T-helper 1 cell treated with Interleukin-12 subunit alpha and Interleukin-12 subunit beta and Interleukin-4 antibody, amounts not matched to agents 30 μg/mL and 1 μg/mL, for 36 hours (primary cell): ENCODE measurements around the gene OTULINL.

Source experiments
- H3K27ac Mint-ChIP-seq: one replicate; pipeline ENCODE4 v1.8.0; 2021; ENCODE audit warnings: mild to moderate bottlenecking, mixed read lengths
- H3K27me3 Mint-ChIP-seq: one replicate; pipeline ENCODE4 v1.8.0; 2021; ENCODE audit warnings: low read depth, mixed read lengths
- H3K36me3 Mint-ChIP-seq: one replicate; pipeline ENCODE4 v1.8.0; 2021; ENCODE audit warnings: low read depth, mixed read lengths
- H3K4me1 Mint-ChIP-seq: one replicate; pipeline ENCODE4 v1.8.0; 2021; ENCODE audit warnings: low read depth, mixed read lengths
- H3K4me3 Mint-ChIP-seq: one replicate; pipeline ENCODE4 v1.8.0; 2021; ENCODE audit warnings: mild to moderate bottlenecking, moderate library complexity, mixed read lengths
- H3K9me3 Mint-ChIP-seq: one replicate; pipeline ENCODE4 v1.8.0; 2021; ENCODE audit warnings: mixed read lengths

Gene OTULINL

DNA sequence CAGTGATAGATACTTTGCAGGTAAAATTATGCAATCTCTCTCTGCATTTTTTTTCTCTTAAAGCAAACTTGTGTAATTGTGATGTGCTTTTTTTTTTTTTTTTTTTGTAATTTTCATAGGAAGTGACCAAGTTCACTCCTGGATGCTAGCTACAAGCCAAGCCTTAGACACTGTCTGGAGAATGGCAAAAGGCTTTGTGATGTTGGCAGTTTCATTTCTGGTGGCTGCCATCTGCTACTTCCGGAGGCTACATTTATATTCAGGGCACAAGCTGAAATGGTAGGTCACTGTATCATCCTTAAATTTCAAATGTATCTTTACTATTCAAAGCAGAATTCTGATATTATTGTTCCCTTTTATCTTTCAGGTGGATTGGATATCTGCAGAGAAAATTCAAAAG lies 19.3 kb downstream of the OTULINL start:
- Mint-ChIP-seq H3K27me3 (no peaks in the 10 kb centered on the region), H3K4me3 (no peak overlapping the region), H3K4me1 (peaks cover 38% of the 10 kb centered on the region), H3K9me3 (no peaks in the 10 kb centered on the region), H3K36me3 (peaks cover 33% of the 10 kb centered on the region), H3K27ac (no peak overlapping the region)

DNA sequence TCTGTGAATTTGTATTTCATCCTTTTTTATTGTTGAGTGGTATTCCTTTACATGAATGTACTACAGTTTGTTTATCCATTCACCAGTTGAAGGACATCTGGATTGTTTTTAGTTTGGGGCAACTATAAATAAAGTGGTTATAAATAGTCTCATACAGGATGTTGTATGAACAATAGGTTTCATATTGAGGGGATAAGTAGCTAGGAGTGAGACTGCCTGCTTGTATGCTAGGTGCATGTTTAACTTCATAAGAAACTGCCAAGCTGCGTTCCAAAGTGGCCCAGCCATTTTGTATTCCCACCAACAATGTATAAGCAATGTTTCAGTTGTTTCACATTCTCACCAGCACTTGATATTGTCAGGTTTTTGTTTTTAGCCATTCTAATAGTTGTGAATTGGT lies 21.5 kb downstream of the OTULINL start:
- no peaks in the 10 kb centered on the region for H3K27me3 Mint-ChIP-seq

DNA sequence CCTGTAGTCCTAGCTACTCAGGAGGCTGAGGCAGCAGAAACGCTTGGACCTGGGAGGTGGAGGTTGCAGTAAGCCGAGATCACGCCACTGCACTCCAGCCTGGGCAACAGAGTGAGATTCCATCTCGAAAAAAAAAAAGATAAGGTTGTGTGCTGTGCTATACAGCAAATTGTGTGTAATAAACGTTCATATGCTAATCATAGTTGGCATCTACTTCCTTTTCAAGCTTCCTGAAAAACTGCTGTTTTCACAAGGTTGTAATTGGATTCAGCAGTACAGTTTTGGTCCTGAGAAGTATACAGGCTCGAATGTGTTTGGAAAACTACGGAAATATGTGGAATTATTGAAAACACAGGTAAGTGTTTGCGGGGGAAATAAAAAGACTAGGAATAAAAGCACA lies 25.5 kb downstream of the OTULINL start:
- peaks cover 48% of the 10 kb centered on the region for H3K36me3 Mint-ChIP-seq
- H3K27ac Mint-ChIP-seq: no peak overlapping the region

More for the DNA sequence above, 21.5 kb downstream of the OTULINL start:
- Mint-ChIP-seq H3K9me3 (no peaks in the 10 kb centered on the region), H3K36me3 (peaks cover 37% of the 10 kb centered on the region), H3K27ac (no peak overlapping the region), H3K4me1 (peaks cover 19% of the 10 kb centered on the region), H3K4me3 (no peak overlapping the region)

DNA sequence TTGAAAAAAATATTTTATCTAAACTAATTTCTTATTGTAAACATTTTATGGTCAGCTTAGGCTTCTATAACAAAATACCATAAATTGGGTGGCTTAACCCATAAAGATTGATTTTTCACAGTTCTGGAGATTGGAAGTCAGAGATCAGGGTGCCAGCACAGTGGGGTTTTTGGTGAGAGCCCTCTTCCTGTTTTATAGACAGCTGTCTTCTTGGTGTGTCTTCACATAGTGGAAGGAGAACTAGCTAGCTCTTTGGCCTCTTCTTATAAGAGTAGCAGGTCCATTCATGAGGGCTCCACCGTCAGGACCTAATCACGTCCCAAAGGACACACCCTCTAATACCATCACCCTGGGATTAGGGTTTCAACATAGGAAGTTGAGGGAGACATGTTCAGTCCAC lies 26.6 kb downstream of the OTULINL start:
- Mint-ChIP-seq H3K27me3 (no peaks in the 10 kb centered on the region), H3K36me3 (peaks cover 43% of the 10 kb centered on the region), H3K9me3 (no peaks in the 10 kb centered on the region), H3K4me3 (no peak overlapping the region), H3K4me1 (peaks cover 5% of the 10 kb centered on the region), H3K27ac (no peak overlapping the region)

More for the DNA sequence above, 25.5 kb downstream of the OTULINL start:
- H3K4me1 Mint-ChIP-seq: peaks cover 8% of the 10 kb centered on the region
- H3K4me3 Mint-ChIP-seq: no peak overlapping the region
- no peaks in the 10 kb centered on the region for H3K9me3 Mint-ChIP-seq
- H3K27me3 Mint-ChIP-seq: no peaks in the 10 kb centered on the region

DNA sequence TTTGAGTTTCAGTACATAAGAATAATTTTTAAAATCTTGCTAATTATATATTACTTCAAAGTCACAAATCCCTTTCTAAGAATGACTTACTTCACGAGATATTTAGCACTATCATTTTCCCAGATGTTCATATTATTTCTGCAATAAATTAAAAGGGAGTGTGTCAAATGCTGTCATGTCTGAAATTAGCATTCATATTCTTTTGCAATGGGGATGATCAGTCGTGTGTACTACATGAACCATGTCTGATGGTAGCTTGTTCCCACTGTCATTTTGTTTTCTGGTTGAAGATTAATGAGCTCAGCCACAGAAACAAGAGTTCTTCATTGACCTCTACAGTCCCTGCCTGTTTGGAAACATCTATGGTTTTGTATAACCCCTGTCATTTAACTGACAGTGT lies 30.1 kb downstream of the OTULINL start:
- Mint-ChIP-seq H3K27me3 (no peaks in the 10 kb centered on the region), H3K27ac (no peak overlapping the region), H3K9me3 (no peaks in the 10 kb centered on the region), H3K4me1 (peaks cover 5% of the 10 kb centered on the region), H3K4me3 (no peak overlapping the region), H3K36me3 (peaks cover 51% of the 10 kb centered on the region)

DNA sequence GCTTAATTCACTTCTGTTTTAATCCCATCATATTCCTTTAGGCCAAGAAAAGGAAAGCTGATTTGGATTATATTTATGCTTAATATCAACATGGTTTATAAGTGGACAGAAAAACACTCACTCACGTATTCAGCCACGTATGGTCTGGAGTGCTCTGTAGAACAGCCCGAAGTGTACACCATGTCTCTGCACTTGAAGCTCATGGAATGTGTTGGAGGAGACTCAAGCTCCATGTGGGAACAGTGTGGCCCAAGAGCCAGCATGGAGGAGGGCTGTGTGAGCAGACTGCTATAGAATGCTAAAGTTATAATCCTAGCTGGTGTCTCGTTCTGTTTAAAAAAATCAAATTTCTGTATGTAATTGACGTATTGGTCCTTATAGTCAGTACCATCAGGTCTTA lies 32.9 kb downstream of the OTULINL start:
- peaks cover 50% of the 10 kb centered on the region for H3K36me3 Mint-ChIP-seq
- no peak overlapping the region for H3K27ac Mint-ChIP-seq
- H3K9me3 Mint-ChIP-seq: no peaks in the 10 kb centered on the region
- no peak overlapping the region for H3K4me3 Mint-ChIP-seq
- H3K4me1 Mint-ChIP-seq: no peaks in the 10 kb centered on the region
- no peaks in the 10 kb centered on the region for H3K27me3 Mint-ChIP-seq

DNA sequence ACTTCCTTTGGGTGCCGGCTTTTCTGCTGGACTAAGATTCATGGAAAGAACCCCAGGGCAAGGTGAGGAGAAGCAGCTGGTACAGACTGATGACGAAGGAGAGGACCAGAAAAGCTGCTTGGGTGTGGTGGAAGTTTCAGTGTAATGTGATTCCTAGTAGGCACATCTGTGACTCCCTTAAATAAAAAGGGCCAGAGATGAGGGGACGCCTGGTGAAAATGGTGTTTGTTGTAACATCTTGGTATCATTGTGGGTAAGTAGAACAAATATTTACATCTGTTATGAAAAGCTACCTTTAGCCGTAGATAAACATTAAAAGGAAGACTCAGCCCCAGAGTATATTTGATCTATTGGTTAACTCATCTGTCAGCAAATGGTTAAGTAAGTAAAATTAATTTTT lies 33.8 kb downstream of the OTULINL start:
- H3K36me3 Mint-ChIP-seq: peaks cover 48% of the 10 kb centered on the region
- H3K27ac Mint-ChIP-seq: no peak overlapping the region

DNA sequence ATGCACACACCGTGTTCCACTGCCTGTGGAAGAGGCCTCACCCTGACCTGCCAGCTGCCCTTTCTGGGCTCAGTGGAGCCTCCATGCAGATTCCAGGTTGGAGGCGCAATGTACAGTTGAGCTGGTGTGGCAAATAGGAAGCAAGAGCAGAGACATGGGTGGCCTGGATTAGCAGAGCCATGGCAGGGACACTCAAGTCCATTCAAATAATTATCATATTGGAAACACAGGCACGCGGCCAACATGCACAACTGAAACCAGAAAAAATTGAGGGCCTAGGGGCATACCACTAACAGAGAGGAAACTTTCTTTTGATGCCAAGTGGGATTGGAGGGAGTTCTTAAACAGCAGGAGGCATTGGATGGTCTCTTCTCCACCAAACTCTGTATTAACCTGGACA lies 35.8 kb downstream of the OTULINL start:
- H3K9me3 Mint-ChIP-seq: peaks cover 14% of the 10 kb centered on the region
- no peak overlapping the region for H3K27ac Mint-ChIP-seq
- H3K36me3 Mint-ChIP-seq: peaks cover 47% of the 10 kb centered on the region
- H3K4me1 Mint-ChIP-seq: no peaks in the 10 kb centered on the region
- H3K4me3 Mint-ChIP-seq: no peak overlapping the region
- H3K27me3 Mint-ChIP-seq: no peaks in the 10 kb centered on the region

More for the DNA sequence above, 33.8 kb downstream of the OTULINL start:
- Mint-ChIP-seq H3K4me3 (no peak overlapping the region), H3K27me3 (no peaks in the 10 kb centered on the region), H3K4me1 (no peaks in the 10 kb centered on the region), H3K9me3 (no peaks in the 10 kb centered on the region)

DNA sequence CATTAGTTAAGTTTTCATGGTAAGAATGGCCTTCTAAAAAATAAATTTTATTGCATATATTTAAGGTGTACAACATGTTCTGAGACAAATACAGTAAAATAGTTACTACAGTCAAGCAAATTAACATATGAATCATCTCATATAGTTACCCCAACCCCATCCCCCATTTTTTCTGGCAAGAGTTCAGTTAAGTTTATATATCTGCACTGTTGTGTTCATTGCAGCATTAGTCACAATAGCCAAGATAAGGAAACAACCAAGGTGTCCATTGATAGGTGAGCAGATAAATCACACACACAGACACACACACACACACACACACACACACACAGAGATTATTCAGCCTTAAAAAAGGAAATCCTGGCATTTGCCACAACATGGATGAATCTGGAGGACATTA lies 45.7 kb downstream of the OTULINL start:
- no peaks in the 10 kb centered on the region for H3K27me3 Mint-ChIP-seq
- H3K4me3 Mint-ChIP-seq: no peak overlapping the region
- H3K36me3 Mint-ChIP-seq: no peaks in the 10 kb centered on the region
- H3K27ac Mint-ChIP-seq: no peak overlapping the region
- H3K4me1 Mint-ChIP-seq: no peaks in the 10 kb centered on the region
- H3K9me3 Mint-ChIP-seq: peaks cover under 1% of the 10 kb centered on the region

DNA sequence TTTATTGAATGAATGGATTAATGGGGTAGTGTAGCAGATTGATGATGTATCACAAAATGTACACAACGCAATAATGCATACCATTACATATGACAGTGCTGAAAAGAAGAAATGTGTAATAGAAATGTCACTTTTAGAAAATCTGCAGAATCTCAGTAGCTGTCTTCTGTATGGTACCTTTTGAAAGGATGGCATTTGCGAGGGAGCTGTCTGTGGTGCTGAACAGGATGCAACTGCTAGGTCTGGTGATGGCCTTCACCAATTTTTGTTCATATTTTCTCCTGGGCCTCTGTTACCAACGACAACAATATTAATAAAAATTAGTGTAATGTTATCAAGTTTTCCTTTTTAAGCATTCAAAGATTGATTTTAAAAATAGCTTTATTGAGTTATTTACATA lies 46.8 kb downstream of the OTULINL start:
- H3K27me3 Mint-ChIP-seq: no peaks in the 10 kb centered on the region

DNA sequence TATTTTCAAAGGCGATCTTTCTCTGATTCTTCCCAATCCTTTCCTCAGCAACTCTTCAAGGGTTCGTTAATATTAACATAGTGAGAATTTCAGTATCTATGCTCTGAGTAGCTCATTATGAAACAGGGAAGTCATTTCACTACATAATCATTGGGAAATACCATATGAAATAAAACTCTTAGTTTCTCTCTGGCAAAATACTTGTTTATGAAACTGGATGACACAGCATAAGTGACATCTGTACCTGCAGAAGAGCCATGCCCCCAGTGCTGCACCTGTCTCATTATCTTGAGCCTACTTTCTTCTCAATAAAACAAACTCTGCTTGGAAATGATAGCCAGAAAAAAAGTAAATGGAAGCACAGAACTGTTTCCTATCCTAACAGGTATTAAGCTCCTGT lies 49.1 kb downstream of the OTULINL start:
- no peaks in the 10 kb centered on the region for H3K4me1 Mint-ChIP-seq
- no peak overlapping the region for H3K27ac Mint-ChIP-seq
- no peak overlapping the region for H3K4me3 Mint-ChIP-seq
- no peaks in the 10 kb centered on the region for H3K36me3 Mint-ChIP-seq
- no peaks in the 10 kb centered on the region for H3K9me3 Mint-ChIP-seq
- H3K27me3 Mint-ChIP-seq: no peaks in the 10 kb centered on the region

More for the DNA sequence above, 46.8 kb downstream of the OTULINL start:
- Mint-ChIP-seq H3K36me3 (no peaks in the 10 kb centered on the region), H3K27ac (no peak overlapping the region), H3K4me1 (no peaks in the 10 kb centered on the region), H3K4me3 (no peak overlapping the region), H3K9me3 (no peaks in the 10 kb centered on the region)

DNA sequence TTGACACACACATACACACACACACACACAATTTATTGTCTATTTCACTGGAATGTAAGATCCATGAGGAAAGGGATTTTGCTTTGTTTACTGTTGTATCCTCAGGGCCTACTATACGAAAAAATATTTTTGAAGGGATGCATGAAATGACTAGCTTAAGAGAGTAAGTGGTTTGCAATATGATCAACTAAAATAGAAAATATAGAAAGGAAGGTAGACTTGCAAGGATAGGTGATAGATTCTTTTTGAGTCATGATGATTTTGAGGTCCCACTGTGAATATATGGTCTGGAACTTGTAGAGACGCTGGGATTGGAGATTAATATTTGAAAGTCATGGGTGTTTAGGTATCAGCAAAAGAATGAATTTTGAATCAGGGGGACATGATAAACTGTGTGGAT lies 54.1 kb downstream of the OTULINL start:
- no peaks in the 10 kb centered on the region for H3K4me1 Mint-ChIP-seq
- H3K4me3 Mint-ChIP-seq: no peak overlapping the region
- H3K27me3 Mint-ChIP-seq: peaks cover 25% of the 10 kb centered on the region
- no peaks in the 10 kb centered on the region for H3K36me3 Mint-ChIP-seq
- no peaks in the 10 kb centered on the region for H3K9me3 Mint-ChIP-seq
- H3K27ac Mint-ChIP-seq: no peak overlapping the region

DNA sequence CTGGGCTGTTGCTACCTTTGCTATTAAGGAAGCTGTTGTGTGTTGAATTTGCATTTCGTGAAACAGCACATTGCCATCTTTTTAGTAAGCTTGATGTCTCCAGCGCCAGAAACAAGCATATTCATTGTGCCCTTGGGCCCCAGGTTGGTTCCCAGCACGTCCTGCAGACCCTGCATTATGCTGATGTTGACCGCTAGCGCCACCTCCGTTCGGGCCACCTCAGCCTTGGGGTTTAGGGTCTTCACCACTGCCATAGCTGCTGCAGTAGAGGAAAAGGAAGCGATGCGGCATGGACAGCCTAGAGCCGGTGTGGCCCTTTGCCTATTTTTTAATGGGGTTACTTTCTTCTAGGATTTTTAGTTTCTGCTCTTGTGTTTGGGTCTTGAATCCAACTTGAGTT lies 59.2 kb downstream of the OTULINL start:
- H3K36me3 Mint-ChIP-seq: no peaks in the 10 kb centered on the region
- no peak overlapping the region for H3K4me3 Mint-ChIP-seq

DNA sequence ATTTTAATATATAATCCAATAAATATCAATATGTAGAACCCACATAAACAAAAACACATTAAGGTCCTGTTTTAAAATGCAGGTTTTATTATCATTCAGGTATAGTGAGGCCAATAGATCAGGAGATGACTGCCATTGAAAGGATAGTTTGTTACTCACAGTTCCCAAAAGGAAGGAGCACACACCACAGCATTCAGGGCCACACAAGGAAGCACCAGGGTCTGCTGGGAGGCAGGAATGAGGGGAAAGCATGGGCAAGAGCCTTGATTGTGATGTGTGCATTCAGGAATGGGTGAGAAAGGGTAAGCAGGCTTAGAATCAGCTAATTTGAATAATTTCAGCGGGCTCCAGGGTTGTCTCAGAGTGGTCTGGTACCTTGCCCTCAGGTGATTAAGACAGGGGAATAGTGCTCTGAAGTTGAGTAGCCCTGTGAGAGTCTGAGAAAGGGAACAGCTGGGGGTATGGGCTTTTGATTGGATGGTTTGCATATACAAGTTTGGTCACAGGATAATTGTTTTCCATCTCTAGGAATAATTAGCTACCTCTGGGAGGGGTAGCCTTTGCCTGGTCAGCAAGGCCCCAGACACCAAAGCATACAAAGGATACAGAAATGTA lies 63.1 kb downstream of the OTULINL start:
- Mint-ChIP-seq H3K27me3 (peaks cover 29% of the 10 kb centered on the region), H3K9me3 (no peaks in the 10 kb centered on the region)

More for the DNA sequence above, 59.2 kb downstream of the OTULINL start:
- no peak overlapping the region for H3K27ac Mint-ChIP-seq
- H3K27me3 Mint-ChIP-seq: peaks cover 39% of the 10 kb centered on the region
- H3K4me1 Mint-ChIP-seq: peaks cover under 1% of the 10 kb centered on the region
- H3K9me3 Mint-ChIP-seq: no peaks in the 10 kb centered on the region

DNA sequence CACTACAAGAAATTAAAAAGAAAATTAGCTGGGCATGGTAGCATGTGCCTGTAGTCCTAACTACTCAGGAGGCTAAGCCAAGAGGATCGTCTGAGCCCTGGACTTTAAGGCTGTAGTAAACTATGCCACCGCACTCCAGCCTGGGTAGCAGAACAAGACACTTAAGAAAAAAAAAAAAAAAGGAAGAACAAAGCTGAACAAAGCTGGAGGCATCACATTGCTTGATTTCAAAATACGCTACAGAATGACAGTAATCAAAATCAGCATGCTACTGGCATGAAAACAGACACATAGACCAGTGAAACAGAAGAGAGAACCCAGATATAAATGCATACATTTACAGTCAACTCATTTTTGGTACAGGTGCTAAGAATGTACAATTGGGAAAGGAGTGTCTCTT lies 68.5 kb downstream of the OTULINL start:
- H3K4me3 Mint-ChIP-seq: no peak overlapping the region
- H3K36me3 Mint-ChIP-seq: no peaks in the 10 kb centered on the region
- no peak overlapping the region for H3K27ac Mint-ChIP-seq
- no peaks in the 10 kb centered on the region for H3K9me3 Mint-ChIP-seq
- peaks cover 24% of the 10 kb centered on the region for H3K27me3 Mint-ChIP-seq
- H3K4me1 Mint-ChIP-seq: peaks cover 6% of the 10 kb centered on the region

More for the DNA sequence above, 63.1 kb downstream of the OTULINL start:
- Mint-ChIP-seq H3K4me1 (peaks cover 3% of the 10 kb centered on the region), H3K4me3 (no peak overlapping the region), H3K27ac (no peak overlapping the region), H3K36me3 (no peaks in the 10 kb centered on the region)
